HUDEP-2 (cell line): ENCODE measurements around the gene PID1.

Source experiments
- DNase-seq, 76 experiments: peaks; one replicate each; lab custom pipeline; 2025; ENCODE audit not compliant: unreplicated experiment in 76 of 76; lab: John Stamatoyannopoulos, UW

PID1 gene

GRCh38 chr2:229270551-229271410, at the start of gene PID1:
PID1 (minus strand) TSS chr2:229271287; CDS start chr2:229271043, 244 bp downstream.
- DNase-seq = no peak

GRCh38 chr2:229319558-229319957, 48.5 kb upstream of the PID1 start:
- DNase-seq = no peak

- DNase-seq = no peak
Observed at GRCh38 chr2:229314117-229314516, 43.0 kb upstream of the PID1 start.

GRCh38 chr2:229313591-229313990, 42.5 kb upstream of the PID1 start:
- DNase-seq = no peak

- DNase-seq = no peak
Observed at GRCh38 chr2:229301237-229301636, 30.1 kb upstream of the PID1 start.

GRCh38 chr2:229300790-229301189, 29.7 kb upstream of the PID1 start:
- DNase-seq = no peak

- no peak for DNase-seq
Observed at GRCh38 chr2:229300371-229300770, 29.3 kb upstream of the PID1 start.

GRCh38 chr2:229297247-229297646, 26.2 kb upstream of the PID1 start:
- no peak for DNase-seq

GRCh38 chr2:229296536-229296935, 25.4 kb upstream of the PID1 start:
- DNase-seq = no peak

- no peak for DNase-seq
Observed at GRCh38 chr2:229296016-229296415, 24.9 kb upstream of the PID1 start.

GRCh38 chr2:229287823-229288222, 16.7 kb upstream of the PID1 start:
- no peak for DNase-seq

GRCh38 chr2:229282758-229283546, 11.9 kb upstream of the PID1 start:
- DNase-seq = peak in 2 of 76 experiments; percentile 1 to 12

- DNase-seq = no peak
Observed at GRCh38 chr2:229279516-229279915, 8.4 kb upstream of the PID1 start.

- DNase-seq = no peak
Observed at GRCh38 chr2:229275506-229275905, 4.4 kb upstream of the PID1 start.

GRCh38 chr2:229273723-229274338, 2.7 kb upstream of the PID1 start:
- peak in 12 of 76 experiments; percentile 2 to 14 (median 6) for DNase-seq

- no peak for DNase-seq
Observed at GRCh38 chr2:229273006-229273722, 2.1 kb upstream of the PID1 start.

- no peak for DNase-seq
Observed at GRCh38 chr2:229269941-229270340, 1.1 kb downstream of the PID1 start.

GRCh38 chr2:229269146-229269545, 1.9 kb downstream of the PID1 start:
- no peak for DNase-seq

- DNase-seq = no peak
Observed at GRCh38 chr2:229268626-229269025, 2.5 kb downstream of the PID1 start.

GRCh38 chr2:229267080-229267479, 4.0 kb downstream of the PID1 start:
- DNase-seq = no peak

- DNase-seq = no peak
Observed at GRCh38 chr2:229265727-229266126, 5.4 kb downstream of the PID1 start.
